ENCODE data around the gene KIRREL3. TPM values are rescaled to one million over a fixed set of nuclear protein-coding genes. Genes with fewer than 3 reads are reported as not detected.

The KIRREL3 gene
- total and polyA plus RNA-seq, 2 of the 4 experiments (the other 2 are of a cell fraction) = 10.9 to 15.9 TPM

- Histone ChIP-seq H2BK5ac (ENCODE audit: low read depth, low read length, poor library complexity, severe bottlenecking) (peak overlapping the region; percentile 27), H3K9me1 (ENCODE audit: insufficient read depth, low read length) (peaks cover 10% of the 10 kb centered on the region), H4K20me1 (ENCODE audit: insufficient read depth, low read length) (peaks cover 29% of the 10 kb centered on the region), H3K4me1 (ENCODE audit: control insufficient read depth, insufficient read depth, low read length) (peaks cover 7% of the 10 kb centered on the region), H2BK120ac (ENCODE audit: low read depth, low read length) (no peak overlapping the region), H2BK15ac (ENCODE audit: low read depth, low read length) (no peak overlapping the region), H3K36me3 (ENCODE audit: control insufficient read depth, insufficient read depth, low read length) (no peaks in the 10 kb centered on the region), H3K18ac (ENCODE audit: low read depth, low read length) (no peak overlapping the region), H2AK5ac (ENCODE audit: low read depth, low read length) (peak overlapping the region; percentile 14; the same call in 1 of the 2 replicates), H2AFZ (replicated peaks; ENCODE audit: low read length, poor library complexity) (no peak overlapping the region), H3K56ac (ENCODE audit: extremely low read depth, insufficient read depth, low read length) (no peak overlapping the region), H3K79me1 (ENCODE audit: low read depth in 1 of 2, low read length in 2 of 2) (peaks cover 35 to 39% of the 10 kb centered on the region in 2 experiments), H3K9ac (ENCODE audit: low read depth, low read length) (no peak overlapping the region), H4K8ac (ENCODE audit: low read depth in 2 of 2, low read length in 2 of 2) (peak overlapping the region in 1 of 2 experiments; percentile 16; a peak in 1 of 4 replicates), H3K4me3 (ENCODE audit: insufficient read depth, low read depth, low read length) (no peak overlapping the region), H3K4me2 (ENCODE audit: low read depth, low read length) (peak overlapping the region; percentile 7; the same call in 1 of the 2 replicates), H4K91ac (ENCODE audit: insufficient read depth, low read depth, low read length) (peak overlapping the region; percentile 7; the same call in 1 of the 2 replicates), H3K27me3 (ENCODE audit: control insufficient read depth, insufficient read depth, low read length) (no peaks in the 10 kb centered on the region), H3K4ac (ENCODE audit: low read depth, low read length) (peak overlapping the region; percentile 38), H3K14ac (replicated peaks; ENCODE audit: low read depth, low read length) (0 out of 2 replicates have a peak overlapping the region, but pooled peaks have one; percentile 11), H2BK20ac (ENCODE audit: low read depth, low read length) (no peak overlapping the region), H2AK9ac (replicated peaks; ENCODE audit: low read depth, low read length, poor library complexity) (peak overlapping the region; percentile 55), H3K9me3 (ENCODE audit: control insufficient read depth, insufficient read depth, low read length) (no peaks in the 10 kb centered on the region), H4K5ac (ENCODE audit: low read depth, low read length) (no peak overlapping the region), H3K23ac (ENCODE audit: low read depth, low read length) (no peak overlapping the region), H3K27ac (ENCODE audit: insufficient read depth, low read length) (no peak overlapping the region)
- WGBS, 2 experiments (ENCODE audit: extremely low coverage in 2 of 2, insufficient read length in 1 of 2) = 70% methylated on average over 2 of the region's 6 CpGs; no CpG with 5 or more reads in 1 of the 2 experiments
- POLR2A ChIA-PET (ENCODE audit: unreplicated experiment) = no interaction called here
- DNase-seq = peak; percentile 93
- ATAC-seq (ENCODE audit: low read depth) = peak; percentile 88
- intact Hi-C loops (cut with micrococcal nuclease) (loop anchor here (2.0 kb wide), 1 partner anchor 22 kb away; no protein-coding TSS in a partner anchor), in situ Hi-C loops (cut with MboI; ENCODE audit: low sequenced_read_pairs) (no loop called here), dilution Hi-C loops (cut with HindIII; ENCODE audit: low sequenced_read_pairs, unreplicated experiment) (no loop called here)
- no peak for TF ChIP-seq BHLHE40 (IDR thresholded peaks at IDR 0.05; ENCODE audit: low read depth, low read length)
- peak; percentile 80 for TF ChIP-seq CEBPB (IDR thresholded peaks at IDR 0.05; ENCODE audit: low read depth, low read length)
- no TSS peak for BruUV-seq (replicated peaks)
- CTCF ChIA-PET = interaction anchor here (1.1 kb wide), 1 partner anchor 21 kb away, joined by 7 read pairs; no protein-coding TSS in a partner anchor
Observed at GRCh38 chr11:126949066-126949891, 51.3 kb downstream of the KIRREL3 start.

Data from IMR-90 (cell line).